ENCODE data around the gene ZNF225.
"Not testable (repeated sequence)": the region's sequence is repeated elsewhere in the genome, so short reads cannot be mapped to it uniquely, and the experiment has no call there.

ZNF225 gene

GRCh38 chr19:44113138-44113783 is at the start of gene ZNF225:
TSS of gene ZNF225 (plus strand) at chr19:44113399. CDS start at chr19:44115828, 2,429 bp downstream.
- peak; percentile 90 for DNase-seq

GRCh38 chr19:44066305-44066704 is 46.9 kb upstream of the ZNF225 start:
- DNase-seq, result no peak

- no peak for DNase-seq
Measured at GRCh38 chr19:44069415-44069814, 43.8 kb upstream of the ZNF225 start.

- DNase-seq, result peak; percentile 85
Measured at GRCh38 chr19:44071824-44072542, 41.2 kb upstream of the ZNF225 start, which contains the start of gene ZNF284. TSS of gene ZNF284 (plus strand) at chr19:44072159. CDS start at chr19:44076390, 4,231 bp downstream.

GRCh38 chr19:44072543-44073401 is 40.4 kb upstream of the ZNF225 start:
- no peak for DNase-seq

- DNase-seq, result no peak
Measured at GRCh38 chr19:44076325-44076724, 36.9 kb upstream of the ZNF225 start.

- DNase-seq, result no peak
Measured at GRCh38 chr19:44092108-44092507, 21.1 kb upstream of the ZNF225 start.

- peak; percentile 87 for DNase-seq
Measured at GRCh38 chr19:44093931-44094765, 19.1 kb upstream of the ZNF225 start, which contains the start of gene ZNF224. TSS of gene ZNF224 (plus strand) at chr19:44094361. CDS start at chr19:44097874, 3,513 bp downstream.

GRCh38 chr19:44107751-44108150 is 5.4 kb upstream of the ZNF225 start:
- no peak for DNase-seq

GRCh38 chr19:44109458-44109857 is 3.7 kb upstream of the ZNF225 start:
- no peak for DNase-seq

- peak; percentile 4 for DNase-seq
Measured at GRCh38 chr19:44111910-44112463, 1.2 kb upstream of the ZNF225 start.

GRCh38 chr19:44112802-44113137 is 429 bp upstream of the ZNF225 start:
- DNase-seq, result no peak

GRCh38 chr19:44113784-44114390 is 688 bp downstream of the ZNF225 start:
- DNase-seq, result no peak

GRCh38 chr19:44121162-44121561 is 8.0 kb downstream of the ZNF225 start:
- not testable (repeated sequence) for DNase-seq

GRCh38 chr19:44131955-44132354 is 18.8 kb downstream of the ZNF225 start:
- no peak for DNase-seq

GRCh38 chr19:44141191-44142058 is 28.2 kb downstream of the ZNF225 start, which contains the start of gene ZNF234:
TSS of gene ZNF234 (plus strand) at chr19:44141554. CDS start at chr19:44144633, 3,079 bp downstream.
- DNase-seq, result peak; percentile 77

GRCh38 chr19:44142059-44142433 is 28.8 kb downstream of the ZNF225 start:
- no peak for DNase-seq

GRCh38 chr19:44149776-44150175 is 36.6 kb downstream of the ZNF225 start:
- no peak for DNase-seq

- no peak for DNase-seq
Measured at GRCh38 chr19:44151491-44151890, 38.3 kb downstream of the ZNF225 start.

GRCh38 chr19:44156475-44156874 is 43.3 kb downstream of the ZNF225 start:
- no peak for DNase-seq

- no peak for DNase-seq
Measured at GRCh38 chr19:44163789-44164188, 50.6 kb downstream of the ZNF225 start.

Measured in stimulated activated CD4-positive, alpha-beta T cell treated with anti-CD3 and anti-CD28 coated beads, Interleukin-4, amount 100 ng/mL, for 24 hours (primary cell).